22Rv1 (cell line): ENCODE data around the gene PTH2R.

Source experiments
- H3K27ac ChIP-seq: fragments of 450-650 bp; 2 replicates; pipeline ENCODE4 v1.5.1; 2017
- CTCF ChIP-seq: fragments of 450-650 bp; IDR thresholded peaks from 2 replicates; pipeline ENCODE4 v1.5.1; 2017; ENCODE audit warnings: mild to moderate bottlenecking
- ZFX ChIP-seq: fragments of 450-650 bp; IDR thresholded peaks from 2 replicates; pipeline ENCODE4 v1.6.1; 2017; ENCODE audit warnings: antibody characterized with exemption, borderline replicate concordance

Gene PTH2R

GRCh38 chr2:208361077-208361441 lies 45.5 kb upstream of the PTH2R start:
- no peak overlapping the region for H3K27ac ChIP-seq
- no peak for TF ChIP-seq CTCF
- TF ChIP-seq ZFX = no peak

GRCh38 chr2:208363485-208363884 lies 43.1 kb upstream of the PTH2R start:
- H3K27ac ChIP-seq = no peak overlapping the region
- TF ChIP-seq CTCF (no peak), ZFX (no peak)

GRCh38 chr2:208366215-208367127 lies 40.1 kb upstream of the PTH2R start:
- TF ChIP-seq CTCF (no peak), ZFX (no peak)
- H3K27ac ChIP-seq = no peak overlapping the region

- no peak overlapping the region for H3K27ac ChIP-seq
- TF ChIP-seq ZFX (no peak), CTCF (no peak)
These were observed 37.5 kb upstream of the PTH2R start for GRCh38 chr2:208369091-208369490.

GRCh38 chr2:208370881-208371633 lies 35.5 kb upstream of the PTH2R start:
- H3K27ac ChIP-seq = no peak overlapping the region
- no peak for TF ChIP-seq CTCF

- no peak overlapping the region for H3K27ac ChIP-seq
- TF ChIP-seq CTCF = no peak
- no peak for TF ChIP-seq ZFX
These were observed 35.0 kb upstream of the PTH2R start for GRCh38 chr2:208371634-208371935.

GRCh38 chr2:208373460-208374089 lies 33.0 kb upstream of the PTH2R start:
- H3K27ac ChIP-seq = no peak overlapping the region
- peak; percentile 91 for TF ChIP-seq CTCF
- TF ChIP-seq ZFX = no peak
